GM12878 (cell line): ENCODE measurements around the gene PDIK1L. TPM values are rescaled to one million over a fixed set of nuclear protein-coding genes. Genes with fewer than 3 reads are reported as not detected.

ENCODE experiments used
- ATAC-seq: fragments of 200-7000 bp; cut with Tn5 transposase; 3 replicates; pipeline ENCODE4 v1.9.1; 2020; ENCODE audit warnings: mild to moderate bottlenecking, moderate library complexity
- BruUV-seq: library from RNA; stranded (reverse); fragments of 400-500 nt; replicated peaks from 2 replicates; lab custom pipeline; 2021; lab: Mats Ljungman, UMichigan
- CTCF ChIA-PET: fragments of 300-600 bp; sonication (Branson Sonifier 250); formaldehyde crosslinking; extraction: SDS; loops from one replicate; lab custom pipeline; 2021; ENCODE audit warnings: inconsistent platforms; lab: Yijun Ruan, JAX
- POLR2A ChIA-PET: fragments of 350-600 bp; formaldehyde crosslinking; extraction: SDS; loops from one replicate; lab custom pipeline; 2021; ENCODE audit warnings: inconsistent platforms; lab: Charles Lee
- RAD21 ChIA-PET: fragments of 300-600 bp; sonication (Branson Sonifier 250); formaldehyde crosslinking; loops from one replicate; lab custom pipeline; 2023; ENCODE audit warnings: antibody characterized with exemption; ENCODE audit not compliant: unreplicated experiment; lab: Charles Lee
- SMC1A ChIA-PET: fragments of 300-600 bp; sonication (Branson Sonifier 250); formaldehyde crosslinking; loops from one replicate; lab custom pipeline; 2023; ENCODE audit not compliant: unreplicated experiment, uncharacterized antibody; lab: Charles Lee
- DNase-seq: peaks from one replicate; pipeline ENCODE4 v3.0.0-alpha.2; 2011; ENCODE audit warnings: low read depth, low spot score
- FAIRE-seq: peaks from 3 replicates; lab custom pipeline; 2011; peaks lifted over from hg19 to GRCh38; lab: Jason Lieb, UNC
- H2AFZ ChIP-seq: 2 replicates; pipeline ENCODE4 v1.6.0; 2011; ENCODE audit warnings: low read depth, low read length, control low read depth; ENCODE audit not compliant: control insufficient read depth
- H3K27ac ChIP-seq: 2 replicates; pipeline ENCODE4 v1.5.1; 2011; ENCODE audit warnings: control low read depth; ENCODE audit not compliant: control insufficient read depth, insufficient read depth
- H3K27me3 ChIP-seq, 2 experiments: replicated peaks in 1 of 2; 2 replicates each; pipeline versions ENCODE4 v1.6.0 to v1.6.1; 2011; ENCODE audit warnings: low read length in 1 of 2; ENCODE audit not compliant: control insufficient read depth in 2 of 2, insufficient read depth in 2 of 2
- H3K36me3 ChIP-seq, 2 experiments: 2 replicates each; pipeline ENCODE4 v1.5.1; 2011; ENCODE audit warnings: low read length in 1 of 2; ENCODE audit not compliant: control insufficient read depth in 2 of 2, insufficient read depth in 2 of 2
- H3K4me1 ChIP-seq: 2 replicates; pipeline ENCODE4 v1.6.1; 2011; ENCODE audit warnings: mild to moderate bottlenecking, low read length, moderate library complexity, mixed read lengths; ENCODE audit not compliant: control insufficient read depth, insufficient read depth
- H3K4me2 ChIP-seq: 2 replicates; pipeline ENCODE4 v1.6.0; 2011; ENCODE audit warnings: control low read depth; ENCODE audit not compliant: control insufficient read depth, insufficient read depth
- H3K4me3 ChIP-seq: fragments of 200-600 bp; sonication (generic); 2 replicates; pipeline ENCODE4 v1.5.1; 2016
- H3K79me2 ChIP-seq: 2 replicates; pipeline ENCODE4 v1.6.0; 2011; ENCODE audit warnings: low read length; ENCODE audit not compliant: control insufficient read depth, insufficient read depth
- H3K9ac ChIP-seq: 2 replicates; pipeline ENCODE4 v1.8.0; 2011; ENCODE audit warnings: low read length, control low read depth, mixed read lengths; ENCODE audit not compliant: control insufficient read depth, insufficient read depth
- H3K9me3 ChIP-seq: replicated peaks from 3 replicates; pipeline ENCODE4 v1.5.1; 2011; ENCODE audit warnings: mild to moderate bottlenecking, low read length; ENCODE audit not compliant: control insufficient read depth, insufficient read depth
- H4K20me1 ChIP-seq: 2 replicates; pipeline ENCODE4 v1.6.0; 2011; ENCODE audit not compliant: control insufficient read depth, insufficient read depth
- ATF7 ChIP-seq: fragments of 450-650 bp; IDR thresholded peaks from 2 replicates; pipeline ENCODE4 v1.6.1; 2016; ENCODE audit warnings: low read depth, mild to moderate bottlenecking
- CEBPB ChIP-seq, 2 experiments: fragments of 150-350 bp in 1 of 2; IDR thresholded peaks; 2 replicates each; pipeline ENCODE4 v1.6.1; 2012 to 2014; ENCODE audit warnings: low read depth in 2 of 2, low read length in 2 of 2, borderline replicate concordance in 1 of 2, inconsistent platforms in 1 of 2
- CHD4 ChIP-seq: fragments of 200-600 bp; sonication (generic); IDR thresholded peaks from 2 replicates; pipeline ENCODE4 v1.6.1; 2016; ENCODE audit warnings: mild to moderate bottlenecking
- EP300 ChIP-seq, 2 experiments: fragments of 150-350 bp in 1 of 2; IDR thresholded peaks; 2 replicates each; pipeline ENCODE4 v1.6.1; 2011 to 2012; ENCODE audit warnings: low read depth in 2 of 2, low read length in 2 of 2, borderline replicate concordance in 1 of 2, improper control_type of control experiment in 1 of 2, inconsistent platforms in 1 of 2; ENCODE audit not compliant: control insufficient read depth in 1 of 2
- HCFC1 ChIP-seq: fragments of 150-350 bp; IDR thresholded peaks from 2 replicates; pipeline ENCODE4 v1.6.1; 2014; ENCODE audit warnings: low read length
- HDAC2 ChIP-seq: fragments of 200-600 bp; sonication (generic); IDR thresholded peaks from 2 replicates; pipeline ENCODE4 v1.6.1; 2017
- MYB ChIP-seq: fragments of 150-350 bp; IDR thresholded peaks from 2 replicates; pipeline ENCODE4 v1.6.1; 2014; ENCODE audit warnings: mild to moderate bottlenecking, low read depth, low read length, borderline replicate concordance
- NR2C1 ChIP-seq: fragments of 450-650 bp; IDR thresholded peaks from 2 replicates; pipeline ENCODE4 v1.6.1; 2017; ENCODE audit warnings: antibody characterized with exemption, mild to moderate bottlenecking, moderate library complexity
- POLR2AphosphoS2 ChIP-seq: IDR thresholded peaks from 2 replicates; pipeline ENCODE4 v1.6.1; 2011; ENCODE audit warnings: low read depth, mild to moderate bottlenecking, low read length, improper control_type of control experiment, moderate library complexity
- SIN3A ChIP-seq: IDR thresholded peaks from 2 replicates; pipeline ENCODE4 v1.6.1; 2012; ENCODE audit warnings: low read depth, low read length, improper control_type of control experiment
- TAF1 ChIP-seq: IDR thresholded peaks from 2 replicates; pipeline ENCODE4 v1.6.1; 2011; ENCODE audit warnings: mild to moderate bottlenecking, low read depth, low read length, borderline replicate concordance
- WRNIP1 ChIP-seq: IDR thresholded peaks from 2 replicates; pipeline ENCODE4 v1.6.1; 2011; ENCODE audit warnings: low read depth, low read length, improper control_type of control experiment, borderline replicate concordance
- WGBS: methylation state at CpG from one replicate; pipeline ENCODE4 v1.1.6; 2016; ENCODE audit warnings: low lambda C conversion rate; ENCODE audit not compliant: insufficient replicate concordance, insufficient coverage; ENCODE audit errors: missing lambda C conversion rate; 5-methylcytosine and 5-hydroxymethylcytosine counted together
- in situ Hi-C: fragments of 300-500 bp; cut with MboI; formaldehyde crosslinking; loops from 9 replicates; pipeline ENCODE4 v1.14.3; 2018; ENCODE audit warnings: mixed read lengths
- intact Hi-C: fragments of 100-400 bp; cut with micrococcal nuclease; formaldehyde crosslinking; loops from one replicate; pipeline ENCODE4 v1.14.2; 2022; ENCODE audit not compliant: unreplicated experiment
- polyA plus RNA-seq, 11 experiments: library from polyadenylated mRNA; depleted of rRNA in 4 of 11; unstranded in 6 of 11; stranded (reverse) in 5 of 11; fragments of >200 nt; fragmentation: Nextera tagmentation in 4 of 11; fragmentation: Illumina TruSeq in 1 of 11; extraction: Ambion mirVana in 4 of 11; extraction: Trizol in 1 of 11; gene quantifications; 1 replicate in 1 of 11; 2 replicates in 10 of 11; pipeline versions ENCODE4 v1.2.1 to v1.2.3, GENCODE V29; 2011 to 2016; ENCODE audit warnings: inconsistent platforms in 2 of 11, missing spikeins in 2 of 11, low read depth in 1 of 11
- total RNA-seq, 4 experiments: library from RNA; depleted of rRNA in 3 of 4; stranded (reverse); fragments of >200 nt in 3 of 4; fragmentation: Illumina TruSeq in 1 of 4; extraction: Trizol in 1 of 4; gene quantifications; 2 replicates each; pipeline versions ENCODE4 v1.2.1 to v1.2.3, GENCODE V29; 2013 to 2021
- TF ChIP-seq, protein P1 (sequence below): fragments of 450-650 bp; IDR thresholded peaks from 2 replicates; pipeline ENCODE4 v1.6.1; 2014; ENCODE audit warnings: mild to moderate bottlenecking
- TF ChIP-seq, protein P2 (sequence below): fragments of 450-650 bp; formaldehyde crosslinking; IDR thresholded peaks from 2 replicates; pipeline ENCODE4 v1.5.0; 2022; ENCODE audit warnings: mild to moderate bottlenecking, missing genetic modification characterization
- TF ChIP-seq, protein P3 (sequence below): IDR thresholded peaks from 2 replicates; pipeline ENCODE4 v1.6.1; 2011; ENCODE audit warnings: borderline replicate concordance, low read depth, mild to moderate bottlenecking, moderate library complexity, low read length; ENCODE audit not compliant: insufficient read depth, poor library complexity, severe bottlenecking

Gene PDIK1L
- total and polyA plus RNA-seq, 10 of the 15 experiments (the other 5 are each of a cell fraction or from before 2014, with no cell fraction given) = 4.0 to 15.9 (median 10.5) TPM

DNA sequence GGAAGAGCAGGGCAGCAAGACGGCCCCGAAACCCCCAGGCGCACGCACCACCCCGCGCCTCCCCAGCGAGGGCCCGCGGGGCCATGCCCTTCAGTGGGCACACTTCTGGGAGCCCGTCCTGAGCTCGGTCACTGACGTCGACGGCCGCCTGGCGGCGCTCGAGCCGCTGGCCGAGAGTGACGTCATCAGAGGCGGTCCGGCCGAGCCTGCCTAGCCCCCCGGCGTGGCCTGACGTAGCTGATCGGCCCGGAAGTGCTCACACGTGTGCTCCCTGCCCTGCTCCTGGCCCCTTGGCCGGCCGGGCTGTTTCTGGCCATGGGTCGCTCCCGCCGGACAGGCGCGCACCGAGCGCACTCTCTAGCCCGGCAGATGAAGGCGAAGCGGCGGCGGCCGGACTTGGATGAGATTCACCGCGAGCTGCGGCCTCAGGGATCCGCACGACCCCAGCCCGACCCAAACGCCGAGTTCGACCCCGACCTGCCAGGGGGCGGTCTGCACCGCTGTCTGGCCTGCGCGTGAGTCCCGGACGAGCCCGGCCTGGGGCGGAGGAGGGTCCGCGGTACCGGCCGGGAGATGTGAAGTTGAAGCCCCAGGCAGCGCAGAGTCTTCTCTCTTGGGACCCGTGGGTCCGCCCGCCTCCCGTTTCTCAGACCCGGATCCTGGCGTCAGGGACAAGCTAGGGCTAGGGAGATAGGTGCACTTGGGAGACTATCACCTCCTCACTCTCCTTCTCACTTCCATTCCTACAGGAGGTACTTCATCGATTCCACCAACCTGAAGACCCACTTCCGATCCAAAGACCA, 58.2 kb downstream of the PDIK1L start, which contains the start of gene ZNF593:
Gene ZNF593, plus strand, starts transcription at position 240 of the 803 bp plus-strand sequence. Its CDS starts 76 bp downstream, at position 316.
- peak; percentile 98 for ATAC-seq
- FAIRE-seq = peak; percentile 94
- no TSS peak for BruUV-seq
- peak; percentile 61 for DNase-seq
- Histone ChIP-seq H3K4me3 (peak within 1 kb of the TSS; percentile 97), H3K27me3 (no peaks in the 10 kb centered on the region), H3K4me1 (peaks cover 7% of the 10 kb centered on the region), H3K79me2 (peaks cover 12% of the 10 kb centered on the region), H3K4me2 (peak within 1 kb of the TSS; percentile 93), H3K36me3 (no peaks in the 10 kb centered on the region; a peak in 1 of 4 replicates), H3K27ac (peak within 1 kb of the TSS; percentile 79), H3K9me3 (no peaks in the 10 kb centered on the region), H3K9ac (peak within 1 kb of the TSS; percentile 90), H4K20me1 (no peaks in the 10 kb centered on the region), H2AFZ (peak within 1 kb of the TSS; percentile 72)
- ChIA-PET CTCF (interaction anchor here (0.6 to 5.8 kb wide), 41 partner anchors 9 to 300 kb away, joined by 3 to 110 read pairs (median 4); partner anchors contain the start of genes CATSPER4, CD52, CEP85 and DHDDS), POLR2A (interaction anchor here (0.6 to 2.0 kb wide), 4 partner anchors 9 to 64 kb away, joined by 3 to 11 read pairs (median 4); partner anchors contain the start of gene CEP85), RAD21 (interaction anchor here (0.9 to 2.8 kb wide), 16 partner anchors 9 to 274 kb away, joined by 3 to 44 read pairs (median 3); partner anchors contain the start of genes CD52, CEP85, DHDDS and SH3BGRL3), SMC1A (interaction anchor here (0.7 to 1.7 kb wide), 5 partner anchors 58 to 152 kb away, joined by 3 to 23 read pairs (median 5); partner anchors contain the start of genes CD52 and CEP85)
- intact Hi-C loops = loop anchor here (1.0 to 10.0 kb wide), 3 partner anchors 64 to 225 kb away; partner anchors contain the start of gene CEP85
- under 1% methylated on average over 54 of the region's 76 CpGs for WGBS
- in situ Hi-C loops = loop anchor here (5.0 kb wide), 1 partner anchor 152 kb away; no protein-coding TSS in a partner anchor
- TF ChIP-seq CEBPB (IDR thresholded peaks at IDR 0.05; ENCODE audit: borderline replicate concordance in 1 of 2, low read depth in 2 of 2, low read length in 2 of 2) (no peak), SIN3A (peak; percentile 90), POLR2AphosphoS2 (0 out of 2 replicates have a peak, but pooled peaks have one; percentile 66), EP300 (IDR thresholded peaks at IDR 0.05; ENCODE audit: borderline replicate concordance in 1 of 2, control insufficient read depth in 1 of 2, low read depth in 2 of 2, low read length in 2 of 2) (no peak), ATF7 (peak; percentile 99), MYB (no peak), HDAC2 (no peak), TAF1 (0 out of 2 replicates have a peak, but pooled peaks have one; percentile 25), CHD4 (no peak), NR2C1 (peak; percentile 81), HCFC1 (no peak), WRNIP1 (no peak)
- TF ChIP-seq, protein P1, sequence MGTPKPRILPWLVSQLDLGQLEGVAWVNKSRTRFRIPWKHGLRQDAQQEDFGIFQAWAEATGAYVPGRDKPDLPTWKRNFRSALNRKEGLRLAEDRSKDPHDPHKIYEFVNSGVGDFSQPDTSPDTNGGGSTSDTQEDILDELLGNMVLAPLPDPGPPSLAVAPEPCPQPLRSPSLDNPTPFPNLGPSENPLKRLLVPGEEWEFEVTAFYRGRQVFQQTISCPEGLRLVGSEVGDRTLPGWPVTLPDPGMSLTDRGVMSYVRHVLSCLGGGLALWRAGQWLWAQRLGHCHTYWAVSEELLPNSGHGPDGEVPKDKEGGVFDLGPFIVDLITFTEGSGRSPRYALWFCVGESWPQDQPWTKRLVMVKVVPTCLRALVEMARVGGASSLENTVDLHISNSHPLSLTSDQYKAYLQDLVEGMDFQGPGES = peak; percentile 36; the same call in 1 of the 2 replicates
- TF ChIP-seq, protein P2, sequence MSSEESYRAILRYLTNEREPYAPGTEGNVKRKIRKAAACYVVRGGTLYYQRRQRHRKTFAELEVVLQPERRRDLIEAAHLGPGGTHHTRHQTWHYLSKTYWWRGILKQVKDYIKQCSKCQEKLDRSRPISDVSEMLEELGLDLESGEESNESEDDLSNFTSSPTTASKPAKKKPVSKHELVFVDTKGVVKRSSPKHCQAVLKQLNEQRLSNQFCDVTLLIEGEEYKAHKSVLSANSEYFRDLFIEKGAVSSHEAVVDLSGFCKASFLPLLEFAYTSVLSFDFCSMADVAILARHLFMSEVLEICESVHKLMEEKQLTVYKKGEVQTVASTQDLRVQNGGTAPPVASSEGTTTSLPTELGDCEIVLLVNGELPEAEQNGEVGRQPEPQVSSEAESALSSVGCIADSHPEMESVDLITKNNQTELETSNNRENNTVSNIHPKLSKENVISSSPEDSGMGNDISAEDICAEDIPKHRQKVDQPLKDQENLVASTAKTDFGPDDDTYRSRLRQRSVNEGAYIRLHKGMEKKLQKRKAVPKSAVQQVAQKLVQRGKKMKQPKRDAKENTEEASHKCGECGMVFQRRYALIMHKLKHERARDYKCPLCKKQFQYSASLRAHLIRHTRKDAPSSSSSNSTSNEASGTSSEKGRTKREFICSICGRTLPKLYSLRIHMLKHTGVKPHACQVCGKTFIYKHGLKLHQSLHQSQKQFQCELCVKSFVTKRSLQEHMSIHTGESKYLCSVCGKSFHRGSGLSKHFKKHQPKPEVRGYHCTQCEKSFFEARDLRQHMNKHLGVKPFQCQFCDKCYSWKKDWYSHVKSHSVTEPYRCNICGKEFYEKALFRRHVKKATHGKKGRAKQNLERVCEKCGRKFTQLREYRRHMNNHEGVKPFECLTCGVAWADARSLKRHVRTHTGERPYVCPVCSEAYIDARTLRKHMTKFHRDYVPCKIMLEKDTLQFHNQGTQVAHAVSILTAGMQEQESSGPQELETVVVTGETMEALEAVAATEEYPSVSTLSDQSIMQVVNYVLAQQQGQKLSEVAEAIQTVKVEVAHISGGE (CRISPR knock-in tag) = no peak
- TF ChIP-seq, protein P3, sequence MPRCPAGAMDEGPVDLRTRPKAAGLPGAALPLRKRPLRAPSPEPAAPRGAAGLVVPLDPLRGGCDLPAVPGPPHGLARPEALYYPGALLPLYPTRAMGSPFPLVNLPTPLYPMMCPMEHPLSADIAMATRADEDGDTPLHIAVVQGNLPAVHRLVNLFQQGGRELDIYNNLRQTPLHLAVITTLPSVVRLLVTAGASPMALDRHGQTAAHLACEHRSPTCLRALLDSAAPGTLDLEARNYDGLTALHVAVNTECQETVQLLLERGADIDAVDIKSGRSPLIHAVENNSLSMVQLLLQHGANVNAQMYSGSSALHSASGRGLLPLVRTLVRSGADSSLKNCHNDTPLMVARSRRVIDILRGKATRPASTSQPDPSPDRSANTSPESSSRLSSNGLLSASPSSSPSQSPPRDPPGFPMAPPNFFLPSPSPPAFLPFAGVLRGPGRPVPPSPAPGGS = no peak
